ENCODE measurements around the gene SPINT2. TPM values are rescaled to one million over a fixed set of nuclear protein-coding genes. Genes with fewer than 3 reads are reported as not detected.

Gene SPINT2
- total and polyA plus RNA-seq, 11 donors, result 3.5 to 27.7 (median 14.6) TPM

DNA sequence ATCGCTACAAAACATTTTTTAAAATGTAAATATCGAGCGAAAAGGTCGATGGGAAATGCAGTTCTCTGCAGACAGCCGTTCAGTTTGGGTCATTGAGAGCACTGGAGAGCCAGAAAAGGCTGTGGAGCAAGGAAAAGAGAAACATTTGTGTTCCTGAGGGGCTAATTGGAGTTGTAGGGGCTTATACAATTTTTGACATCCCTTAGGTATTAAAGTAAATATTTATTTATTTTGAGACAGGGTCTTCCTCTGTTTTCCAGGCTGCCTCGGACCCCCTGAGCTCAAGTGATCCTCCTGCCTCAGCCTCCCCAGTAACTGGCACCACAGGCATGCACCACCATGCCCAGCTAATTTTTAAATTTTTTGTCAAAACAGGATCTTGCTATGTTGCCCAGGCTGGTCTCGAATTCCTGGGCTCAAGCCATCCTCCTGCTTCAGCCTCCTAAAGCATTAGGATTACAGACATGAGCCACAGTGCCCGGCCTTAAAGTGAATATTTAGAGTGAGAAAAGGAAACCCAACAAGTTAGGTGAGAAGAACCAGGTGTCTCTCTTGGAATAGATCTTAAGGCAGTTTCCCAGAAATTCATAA, 52.2 kb downstream of the SPINT2 start:
- Histone ChIP-seq H3K27ac (peak overlapping the region; percentile 21 to 94 (median 87)), H3K4me1 (peaks cover 0 to 76% (median 41%) of the 10 kb centered on the region in 12 donors), H3K9me3 (no peaks in the 10 kb centered on the region), H3K27me3 (no peaks in the 10 kb centered on the region), H3K4me3 (peak overlapping the region in 11 of 12 donors; percentile 17 to 80 (median 67)), H3K36me3 (no peaks in the 10 kb centered on the region)
- no peak for ATAC-seq
- no peak for DNase-seq
- TF ChIP-seq POLR2A (IDR thresholded peaks at IDR 0.05), result no peak
- TF ChIP-seq, protein P1, sequence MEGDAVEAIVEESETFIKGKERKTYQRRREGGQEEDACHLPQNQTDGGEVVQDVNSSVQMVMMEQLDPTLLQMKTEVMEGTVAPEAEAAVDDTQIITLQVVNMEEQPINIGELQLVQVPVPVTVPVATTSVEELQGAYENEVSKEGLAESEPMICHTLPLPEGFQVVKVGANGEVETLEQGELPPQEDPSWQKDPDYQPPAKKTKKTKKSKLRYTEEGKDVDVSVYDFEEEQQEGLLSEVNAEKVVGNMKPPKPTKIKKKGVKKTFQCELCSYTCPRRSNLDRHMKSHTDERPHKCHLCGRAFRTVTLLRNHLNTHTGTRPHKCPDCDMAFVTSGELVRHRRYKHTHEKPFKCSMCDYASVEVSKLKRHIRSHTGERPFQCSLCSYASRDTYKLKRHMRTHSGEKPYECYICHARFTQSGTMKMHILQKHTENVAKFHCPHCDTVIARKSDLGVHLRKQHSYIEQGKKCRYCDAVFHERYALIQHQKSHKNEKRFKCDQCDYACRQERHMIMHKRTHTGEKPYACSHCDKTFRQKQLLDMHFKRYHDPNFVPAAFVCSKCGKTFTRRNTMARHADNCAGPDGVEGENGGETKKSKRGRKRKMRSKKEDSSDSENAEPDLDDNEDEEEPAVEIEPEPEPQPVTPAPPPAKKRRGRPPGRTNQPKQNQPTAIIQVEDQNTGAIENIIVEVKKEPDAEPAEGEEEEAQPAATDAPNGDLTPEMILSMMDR (IDR thresholded peaks at IDR 0.05), result no peak
- 36 to 43% (median 39%) methylated on average over 8 of the region's 8 CpGs for WGBS, 4 donors
- intact Hi-C loops (cut with DNase I), result loop anchor here in 6 of 10 donors (1.0 to 5.0 kb wide), 7 partner anchors 19 to 69 kb away; partner anchors contain the start of genes CATSPERG (in 1 of the 6), PPP1R14A (in 1 of the 6) and PSMD8 (in 1 of the 6)

DNA sequence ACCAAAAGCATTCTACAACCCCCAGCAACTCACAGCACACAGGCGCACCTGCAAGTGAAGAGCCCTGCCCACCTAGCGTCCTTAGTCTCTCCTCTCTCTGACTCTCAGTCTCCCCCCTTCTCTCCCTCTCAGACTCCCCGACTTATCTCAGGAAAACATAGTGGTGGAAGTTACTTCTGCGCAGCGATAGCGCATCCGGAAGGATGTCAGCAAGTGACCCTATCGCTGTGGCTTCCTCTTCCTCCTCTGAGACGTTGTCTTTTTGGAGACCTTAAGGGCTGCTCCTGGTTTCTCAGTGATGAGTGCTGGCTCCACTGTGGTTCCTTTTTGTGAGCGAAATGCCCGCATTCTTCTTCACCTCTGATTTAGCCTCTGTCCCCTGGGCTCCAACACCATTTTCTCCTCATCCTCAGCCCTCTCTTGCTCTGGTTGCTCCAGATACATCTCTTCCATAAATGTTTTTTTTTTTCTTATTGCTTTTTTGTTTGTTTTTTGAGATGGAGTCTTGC, 52.8 kb downstream of the SPINT2 start:
- WGBS, 4 donors, result 44 to 66% (median 59%) methylated on average over 11 of the region's 11 CpGs
- Histone ChIP-seq H3K4me1 (peaks cover 0 to 78% (median 45%) of the 10 kb centered on the region in 12 donors), H3K27ac (peak overlapping the region in 11 of 12 donors; percentile 11 to 94 (median 83)), H3K36me3 (no peaks in the 10 kb centered on the region), H3K27me3 (no peaks in the 10 kb centered on the region), H3K4me3 (peak overlapping the region in 7 of 12 donors; percentile 17 to 80 (median 67)), H3K9me3 (no peaks in the 10 kb centered on the region)
- ATAC-seq, result no peak
- DNase-seq, result no peak
- no peak for TF ChIP-seq POLR2A (IDR thresholded peaks at IDR 0.05)
- TF ChIP-seq, protein P1 (IDR thresholded peaks at IDR 0.05), result no peak
- intact Hi-C loops (cut with DNase I), result loop anchor here in 5 of 10 donors (2.0 to 5.0 kb wide), 5 partner anchors 35 to 70 kb away; partner anchors contain the start of genes PPP1R14A (in 1 of the 5) and PSMD8 (in 1 of the 5)

DNA sequence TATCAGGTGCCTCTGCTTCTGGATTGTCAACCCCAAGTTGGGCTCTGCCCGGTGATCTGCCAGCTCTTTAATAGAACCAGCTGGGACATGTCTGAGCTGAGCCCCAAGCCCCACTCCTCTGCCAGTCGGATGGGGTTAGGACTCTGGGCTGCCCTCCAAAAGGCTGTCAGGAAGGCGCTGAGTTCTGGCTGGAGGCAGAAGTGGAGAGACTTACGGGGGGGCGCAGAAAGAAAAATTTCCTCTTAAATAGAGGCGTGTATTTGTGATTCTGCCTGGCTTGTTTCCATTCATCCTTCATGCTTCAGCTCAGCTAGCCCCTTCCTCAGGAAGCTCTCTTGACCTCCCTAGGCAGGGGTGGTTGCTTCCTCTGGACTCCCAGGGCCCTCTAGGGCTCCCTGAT, 54.3 kb downstream of the SPINT2 start:
- peak overlapping the region in 3 of 12 donors; percentile 80 to 84 (median 81) for H3K4me3 ChIP-seq

More for the DNA sequence above, 54.3 kb downstream of the SPINT2 start:
- H3K27me3 ChIP-seq, result no peaks in the 10 kb centered on the region
- TF ChIP-seq POLR2A (IDR thresholded peaks at IDR 0.05), result no peak
- TF ChIP-seq, protein P1 (IDR thresholded peaks at IDR 0.05), result no peak
- intact Hi-C loops (cut with DNase I), result loop anchor here in 5 of 10 donors (2.0 to 5.0 kb wide), 5 partner anchors 36 to 71 kb away; partner anchors contain the start of gene PPP1R14A (in 1 of the 5)
- peaks cover 0 to 88% (median 46%) of the 10 kb centered on the region in 12 donors for H3K4me1 ChIP-seq
- DNase-seq, result peak in 4 of 5 donors; percentile 60 to 72 (median 68)
- WGBS, 4 donors, result 18 to 39% (median 31%) methylated on average over 6 of the region's 6 CpGs
- no peaks in the 10 kb centered on the region for H3K9me3 ChIP-seq
- peak overlapping the region in 11 of 12 donors; percentile 7 to 94 (median 83) for H3K27ac ChIP-seq
- peak in 1 of 4 donors; percentile 12 for ATAC-seq
- H3K36me3 ChIP-seq, result peaks cover 0 to 6% (median 0%) of the 10 kb centered on the region in 9 donors
